Measurements from ENCODE around the gene KIF3A. TPM values are rescaled to one million over a fixed set of nuclear protein-coding genes. Genes with fewer than 3 reads are reported as not detected.

The KIF3A gene
- total RNA-seq, 4 donors from 2014 or later: 1.5 to 32.2 (median 4.0) TPM

GRCh38 chr5:132747616-132748440 lies 10.5 kb upstream of the KIF3A start:
- no peaks in the 10 kb centered on the region for H3K36me3 ChIP-seq
- TF ChIP-seq CTCF (IDR thresholded peaks at IDR 0.05) (no peak), POLR2A (IDR thresholded peaks at IDR 0.05) (no peak)
- H3K27ac ChIP-seq: peak overlapping the region; percentile 32 to 80 (median 64)
- H3K9me3 ChIP-seq: no peaks in the 10 kb centered on the region
- H3K4me3 ChIP-seq: peak overlapping the region; percentile 46 to 74 (median 58)
- peaks cover 0 to 12% (median 0%) of the 10 kb centered on the region in 4 donors for H3K4me1 ChIP-seq
- peaks cover 0 to 3% of the 10 kb centered on the region in 2 donors for H3K27me3 ChIP-seq
- DNase-seq: peak; percentile 48 to 70 (median 67)

GRCh38 chr5:132746954-132747615 lies 9.7 kb upstream of the KIF3A start, which contains the start of gene CCNI2:
Gene CCNI2 (plus strand): TSS chr5:132747426. CDS start chr5:132747496, 70 bp downstream.
- peak; percentile 49 to 84 (median 84) for DNase-seq
- H3K27me3 ChIP-seq: peaks cover 0 to 3% of the 10 kb centered on the region in 2 donors

GRCh38 chr5:132746592-132746953 lies 9.2 kb upstream of the KIF3A start:
- TF ChIP-seq POLR2A (IDR thresholded peaks at IDR 0.05): no peak
- TF ChIP-seq CTCF (IDR thresholded peaks at IDR 0.05): peak in 1 of 6 experiments; percentile 13
- Histone ChIP-seq H3K4me3 (peak overlapping the region; percentile 46 to 74 (median 58)), H3K27ac (peak overlapping the region in 2 of 4 donors; percentile 56 to 80), H3K4me1 (peaks cover 0 to 12% (median 0%) of the 10 kb centered on the region in 4 donors), H3K9me3 (no peaks in the 10 kb centered on the region), H3K36me3 (no peaks in the 10 kb centered on the region), H3K27me3 (peaks cover 0 to 3% of the 10 kb centered on the region in 2 donors)
- DNase-seq: no peak

More at GRCh38 chr5:132746954-132747615, 9.7 kb upstream of the KIF3A start, which contains the start of gene CCNI2:
- H3K27ac ChIP-seq: peak within 1 kb of the TSS; percentile 32 to 80 (median 64)
- peak within 1 kb of the TSS; percentile 46 to 74 (median 58) for H3K4me3 ChIP-seq
- TF ChIP-seq CTCF (IDR thresholded peaks at IDR 0.05): peak in 4 of 6 experiments; percentile 25 to 48 (median 40)
- TF ChIP-seq POLR2A (IDR thresholded peaks at IDR 0.05): peak in 1 of 2 donors; percentile 55
- H3K9me3 ChIP-seq: no peaks in the 10 kb centered on the region
- peaks cover 0 to 12% (median 0%) of the 10 kb centered on the region in 4 donors for H3K4me1 ChIP-seq
- H3K36me3 ChIP-seq: no peaks in the 10 kb centered on the region

GRCh38 chr5:132744659-132745058 lies 7.3 kb upstream of the KIF3A start:
- Histone ChIP-seq H3K9me3 (no peaks in the 10 kb centered on the region), H3K4me1 (peaks cover 0 to 12% (median 0%) of the 10 kb centered on the region in 4 donors), H3K4me3 (no peak overlapping the region), H3K27me3 (peaks cover 0 to 3% of the 10 kb centered on the region in 2 donors), H3K27ac (no peak overlapping the region), H3K36me3 (no peaks in the 10 kb centered on the region)
- no peak for TF ChIP-seq POLR2A (IDR thresholded peaks at IDR 0.05)
- no peak for DNase-seq

GRCh38 chr5:132742626-132743025 lies 5.3 kb upstream of the KIF3A start:
- peaks cover 0 to 3% of the 10 kb centered on the region in 2 donors for H3K27me3 ChIP-seq
- TF ChIP-seq CTCF (IDR thresholded peaks at IDR 0.05): no peak
- no peak for TF ChIP-seq POLR2A (IDR thresholded peaks at IDR 0.05)
- DNase-seq: no peak

More at GRCh38 chr5:132742626-132743025, 5.3 kb upstream of the KIF3A start:
- Histone ChIP-seq H3K4me3 (no peak overlapping the region), H3K4me1 (peaks cover 0 to 7% (median 0%) of the 10 kb centered on the region in 4 donors), H3K27ac (no peak overlapping the region), H3K9me3 (no peaks in the 10 kb centered on the region), H3K36me3 (no peaks in the 10 kb centered on the region)

Measured in Peyer's patch (tissue), 4 donors.